SK-N-DZ (cell line): ENCODE data around the gene SPRYD3.
"Not testable (repeated sequence)": the region's sequence is repeated elsewhere in the genome, so short reads cannot be mapped to it uniquely, and the experiment has no call there.

Source experiments
- DNase-seq: peaks from one replicate; pipeline ENCODE4 v3.0.0-alpha.2; 2015; ENCODE audit warnings: low spot score

The SPRYD3 gene

GRCh38 chr12:53101931-53102781, 23.0 kb upstream of the SPRYD3 start:
- DNase-seq: no peak

DNA sequence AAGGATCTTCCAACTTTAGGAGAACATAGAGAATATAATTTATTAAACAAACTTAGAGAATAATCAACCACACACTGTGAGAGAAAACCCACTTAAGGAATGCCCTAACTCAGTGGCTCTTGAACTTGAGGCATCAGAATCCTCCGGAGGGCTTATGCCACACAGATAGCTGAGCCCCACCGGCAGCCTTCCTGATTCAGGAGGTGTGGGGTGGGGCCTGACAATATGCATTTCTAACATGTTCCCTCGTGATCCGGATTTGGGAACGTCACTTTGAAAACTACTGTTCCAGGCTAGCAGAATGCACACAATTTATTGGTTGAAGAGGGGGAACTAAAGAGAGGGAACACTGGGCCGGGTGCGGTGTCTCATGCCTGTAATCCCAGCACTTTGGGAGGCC, 22.1 kb upstream of the SPRYD3 start:
- no peak for DNase-seq

GRCh38 chr12:53100466-53101151, 21.4 kb upstream of the SPRYD3 start:
- DNase-seq: no peak

DNA sequence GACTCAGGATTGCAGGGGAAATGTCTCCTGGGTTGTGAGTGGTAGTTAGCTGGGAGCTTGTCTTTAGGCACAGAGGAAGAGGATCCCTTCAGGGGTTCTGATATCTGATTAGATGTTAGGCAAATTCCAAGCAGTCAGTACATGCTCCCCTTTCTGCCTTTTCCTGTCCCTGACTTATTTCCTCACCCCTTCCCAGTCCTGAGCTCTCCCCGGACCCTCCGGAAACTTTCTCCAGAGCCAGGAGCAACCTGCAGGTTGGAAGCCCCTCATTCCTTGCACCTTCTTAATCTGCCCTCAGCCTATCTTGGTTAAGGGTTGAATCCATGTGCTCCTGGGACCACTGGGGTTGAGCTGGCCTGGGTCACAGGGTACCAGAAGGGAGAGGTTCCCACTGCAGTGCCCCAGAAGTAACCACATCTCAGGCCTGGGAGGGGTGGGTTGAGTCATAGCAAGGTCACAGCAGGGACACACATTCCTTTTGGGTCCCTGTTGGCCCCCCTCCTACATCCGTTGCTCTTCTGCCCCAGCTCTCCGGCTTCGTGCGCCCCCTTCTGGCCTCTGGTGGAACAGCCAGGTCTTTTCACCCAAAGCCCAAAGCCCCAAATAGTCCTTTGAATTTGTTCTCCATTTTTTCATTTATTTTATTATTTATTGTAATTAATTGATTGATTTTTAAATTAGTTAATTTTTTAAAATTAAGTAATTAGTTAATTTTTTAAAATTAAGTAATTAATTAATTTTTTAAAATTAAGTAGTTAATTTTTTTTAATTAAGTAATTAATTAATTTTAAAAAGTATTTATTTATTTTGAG, 20.1 kb upstream of the SPRYD3 start:
- peak; percentile 63 for DNase-seq

DNA sequence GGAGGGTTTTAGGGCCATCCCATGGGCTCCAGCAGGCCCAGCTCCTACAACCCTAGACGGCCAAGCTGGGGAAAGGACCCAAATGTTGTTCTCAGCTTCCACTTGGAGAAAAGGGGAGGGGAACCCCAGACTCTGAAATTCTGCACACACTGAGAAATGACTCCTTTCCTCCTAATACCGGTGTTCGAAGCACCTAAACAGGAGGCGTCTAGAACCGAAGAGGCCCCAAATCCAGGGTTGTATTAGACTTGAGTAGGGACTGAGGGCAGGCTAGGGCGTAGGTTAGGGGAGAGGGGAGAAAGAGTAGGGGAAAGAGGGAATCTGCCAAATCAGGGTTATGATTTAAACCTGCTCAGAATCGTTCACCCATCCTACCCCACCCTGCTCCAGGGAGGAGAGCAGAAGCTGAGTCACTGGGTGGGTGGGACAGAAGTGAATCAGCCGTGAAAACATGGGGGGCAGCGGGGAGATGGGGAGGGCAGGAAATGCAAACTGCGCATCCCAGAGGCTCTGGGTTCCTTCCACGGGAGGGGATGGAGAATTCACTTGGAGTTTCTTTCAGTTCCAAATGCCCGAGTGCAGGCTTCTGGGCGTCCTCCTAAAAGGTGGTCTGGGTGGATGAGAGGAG, 19.3 kb upstream of the SPRYD3 start:
- DNase-seq: no peak

DNA sequence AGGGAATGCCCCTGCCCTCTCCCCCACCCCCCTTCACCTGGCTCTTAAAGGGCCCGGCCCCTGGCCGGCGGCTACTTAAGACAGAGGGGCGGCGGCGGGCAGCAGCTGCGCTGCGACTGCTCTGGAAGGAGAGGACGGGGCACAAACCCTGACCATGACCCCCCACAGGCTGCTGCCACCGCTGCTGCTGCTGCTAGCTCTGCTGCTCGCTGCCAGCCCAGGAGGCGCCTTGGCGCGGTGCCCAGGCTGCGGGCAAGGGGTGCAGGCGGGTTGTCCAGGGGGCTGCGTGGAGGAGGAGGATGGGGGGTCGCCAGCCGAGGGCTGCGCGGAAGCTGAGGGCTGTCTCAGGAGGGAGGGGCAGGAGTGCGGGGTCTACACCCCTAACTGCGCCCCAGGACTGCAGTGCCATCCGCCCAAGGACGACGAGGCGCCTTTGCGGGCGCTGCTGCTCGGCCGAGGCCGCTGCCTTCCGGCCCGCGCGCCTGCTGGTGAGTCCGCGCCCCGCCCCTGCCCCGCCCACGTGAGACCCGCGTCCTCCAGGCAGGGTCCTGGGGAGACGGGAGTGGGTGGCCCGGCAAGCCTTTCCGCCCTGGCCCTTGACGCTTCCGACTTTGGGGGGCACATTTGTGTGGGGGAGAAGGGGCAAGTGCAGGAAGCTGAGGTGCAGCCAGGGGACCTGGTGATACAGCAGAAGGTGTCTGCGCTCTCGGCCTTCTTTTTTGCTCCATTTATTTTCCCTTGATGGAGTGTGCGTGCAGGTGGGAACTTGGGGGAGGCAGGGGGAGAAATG, 18.6 kb upstream of the SPRYD3 start, which contains the start of gene IGFBP6:
Gene IGFBP6 (plus strand): TSS at position 104 of the 790 bp plus-strand sequence. CDS start 51 bp downstream, at position 155.
- no peak for DNase-seq

DNA sequence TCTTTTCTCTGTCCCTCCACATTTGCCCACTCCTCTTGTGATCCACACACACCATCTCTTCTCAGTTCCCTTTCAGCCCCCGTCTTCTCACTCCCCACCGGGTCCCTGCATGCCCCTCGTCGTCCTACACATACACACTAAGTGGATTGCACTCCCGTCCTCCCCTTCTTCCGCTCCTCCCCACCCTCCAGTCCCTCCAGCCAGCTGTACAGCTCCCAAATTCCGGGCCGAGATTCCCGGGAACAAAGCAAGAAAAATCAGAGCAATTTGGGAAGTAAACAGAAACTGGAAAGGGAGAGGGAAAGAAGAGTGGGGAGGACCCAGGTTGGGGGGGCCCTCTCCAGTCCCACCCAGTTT, 18.0 kb upstream of the SPRYD3 start:
- no peak for DNase-seq

GRCh38 chr12:53096759-53097158, 17.6 kb upstream of the SPRYD3 start:
- DNase-seq: no peak

DNA sequence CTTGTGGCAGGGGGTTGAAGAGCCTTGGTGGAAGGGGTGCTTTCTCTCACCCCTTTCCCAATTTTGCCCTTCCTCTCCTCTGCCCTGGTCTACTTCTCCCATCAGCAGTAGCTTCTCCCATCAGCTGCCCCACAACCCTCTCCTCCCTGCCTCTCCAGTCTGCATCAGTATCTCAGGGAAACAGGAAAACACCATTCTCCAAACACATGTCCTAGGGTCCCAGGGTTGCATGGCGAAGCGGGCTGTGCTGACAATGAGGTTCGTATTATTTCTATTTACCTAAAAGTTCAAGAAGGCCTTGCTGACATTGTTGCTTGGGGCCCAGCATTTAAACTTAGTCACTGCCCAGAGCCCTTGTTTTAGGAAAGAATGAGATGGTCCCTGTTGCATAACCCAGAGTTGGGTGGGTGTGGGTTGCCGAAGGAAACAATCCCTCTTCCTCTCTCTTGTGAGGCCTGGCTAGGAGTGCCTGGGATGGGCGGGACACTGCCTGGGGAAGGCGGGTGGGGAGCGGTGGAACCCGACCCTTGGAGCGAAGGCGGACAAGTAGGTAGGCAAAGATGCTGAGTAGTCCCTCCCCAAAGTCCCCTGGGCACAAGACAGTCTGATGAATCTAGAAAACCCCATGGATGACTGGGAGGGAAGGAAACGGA, 17.0 kb upstream of the SPRYD3 start:
- DNase-seq: no peak

DNA sequence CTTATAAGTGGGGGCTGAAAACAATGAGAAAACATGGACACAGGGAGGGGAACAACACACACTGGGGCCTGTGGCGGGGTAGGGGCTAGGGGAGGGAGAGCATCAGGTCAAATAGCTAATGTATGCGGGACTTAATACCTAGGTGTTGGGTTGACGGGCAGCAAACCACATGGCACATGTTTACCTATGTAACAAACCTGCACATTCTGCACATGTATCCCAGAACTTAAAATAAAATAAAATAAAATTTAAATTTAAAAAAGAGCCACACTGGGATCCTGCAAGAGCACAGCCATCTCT, 16.4 kb upstream of the SPRYD3 start:
- DNase-seq: not testable (repeated sequence)

GRCh38 chr12:53094796-53095595, 15.8 kb upstream of the SPRYD3 start:
- not testable (repeated sequence) for DNase-seq

GRCh38 chr12:53094394-53094787, 15.2 kb upstream of the SPRYD3 start:
- no peak for DNase-seq

GRCh38 chr12:53093777-53094393, 14.7 kb upstream of the SPRYD3 start:
- DNase-seq: no peak

- no peak for DNase-seq
Measured at GRCh38 chr12:53091756-53092155, 12.6 kb upstream of the SPRYD3 start.

- no peak for DNase-seq
Measured at GRCh38 chr12:53090554-53090953, 11.4 kb upstream of the SPRYD3 start.

DNA sequence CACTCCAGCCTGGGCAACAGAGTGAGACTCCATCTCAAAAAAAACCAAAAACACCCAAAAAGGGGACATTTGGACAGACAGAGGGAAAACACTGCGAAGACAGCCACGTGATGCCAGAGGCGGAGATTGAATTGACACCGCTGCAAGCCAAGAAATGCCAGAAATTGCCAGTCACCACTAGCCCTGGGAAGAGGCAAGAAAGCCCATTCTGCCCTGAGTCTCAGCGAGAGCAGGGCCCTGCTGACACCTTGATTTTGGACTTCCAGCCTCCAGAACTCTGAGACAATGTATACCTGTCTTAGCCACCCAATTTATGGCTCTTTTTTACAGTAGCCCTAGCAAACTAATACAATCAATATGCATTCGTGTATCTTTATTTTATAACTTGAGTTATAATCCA, 10.9 kb upstream of the SPRYD3 start:
- DNase-seq: no peak

DNA sequence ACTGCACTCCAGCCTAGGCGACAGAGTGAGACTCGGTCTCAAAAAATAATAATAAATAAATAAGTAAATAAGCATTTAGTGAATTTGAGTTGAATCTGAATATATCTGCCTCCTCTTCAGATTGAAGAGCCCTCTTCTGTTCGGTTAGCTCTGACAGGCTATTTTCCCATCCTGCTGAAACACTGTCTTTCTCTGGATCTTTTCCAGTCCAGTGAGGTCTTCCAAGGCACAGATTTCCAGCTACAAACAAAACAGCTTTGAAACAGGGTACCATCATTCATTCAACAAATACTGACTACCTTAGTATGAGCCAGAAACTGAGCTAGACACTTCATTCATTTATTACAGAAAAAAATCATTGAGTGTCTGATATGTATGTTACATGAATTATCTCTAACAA, 7.2 kb upstream of the SPRYD3 start:
- DNase-seq: no peak

DNA sequence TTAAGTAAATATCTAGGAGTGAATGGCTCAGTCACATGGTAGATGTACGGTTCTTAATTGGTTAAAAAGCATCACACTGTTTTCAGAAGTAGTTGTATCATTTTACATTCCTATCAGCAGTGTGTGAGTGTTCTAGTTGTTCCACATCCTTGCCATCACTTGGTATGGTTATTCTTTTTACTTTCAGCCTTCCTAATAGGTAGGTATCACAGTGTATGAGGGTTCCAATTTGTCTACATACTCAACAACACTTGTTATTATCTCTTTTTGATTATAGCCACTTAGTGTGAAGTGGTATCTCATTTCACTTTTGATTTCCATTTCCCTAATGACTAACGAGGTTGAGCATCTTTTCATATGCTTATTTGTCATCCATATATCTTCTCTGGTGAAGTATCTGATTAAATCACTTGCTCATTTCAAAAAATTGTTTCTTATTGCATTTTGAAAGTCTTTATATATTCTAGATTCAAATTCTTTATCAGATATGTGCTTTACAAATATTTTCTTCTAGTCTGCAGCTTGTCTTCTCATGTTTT, 3.5 kb upstream of the SPRYD3 start:
- no peak for DNase-seq
